HG03342 (cell line): Measurements from ENCODE around the gene EBF4.
"Not testable (repeated sequence)": the region's sequence is repeated elsewhere in the genome, so short reads cannot be mapped to it uniquely, and the experiment has no call there.

ENCODE experiments used
- ATAC-seq: cut with Tn5 transposase; IDR thresholded peaks from one replicate; pipeline ENCODE4 v1.9.1; 2021; ENCODE audit warnings: mild to moderate bottlenecking, moderate library complexity; ENCODE audit not compliant: unreplicated experiment

EBF4 gene

DNA sequence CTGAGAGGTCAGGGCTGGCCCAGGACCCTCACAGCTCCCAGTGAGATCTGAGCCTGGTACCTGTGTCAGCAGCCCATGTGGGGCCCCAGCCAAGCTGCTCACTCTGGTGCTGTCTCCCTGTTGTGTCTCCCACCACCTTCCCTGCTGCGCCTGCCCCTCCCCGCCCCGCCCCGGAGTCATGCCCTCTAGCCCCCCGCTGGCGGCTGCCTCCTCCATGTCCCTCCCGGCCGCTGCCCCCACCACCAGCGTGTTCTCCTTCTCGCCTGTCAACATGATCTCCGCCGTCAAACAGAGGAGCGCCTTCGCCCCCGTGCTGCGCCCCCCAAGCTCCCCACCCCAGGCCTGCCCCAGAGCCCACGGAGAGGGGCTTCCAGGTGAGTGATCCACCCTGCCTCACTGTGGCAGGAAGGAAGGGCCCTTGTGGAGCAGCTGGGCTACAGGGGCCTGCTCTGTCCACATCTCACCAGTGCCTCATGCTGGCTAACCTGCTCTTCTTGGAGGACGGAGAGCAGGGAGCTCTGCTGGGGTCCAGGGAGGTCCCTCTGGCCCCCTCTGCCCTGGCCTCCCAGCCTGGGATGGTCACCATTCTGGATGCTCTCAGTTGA is 63.0 kb downstream of the EBF4 start:
- ATAC-seq: no peak

DNA sequence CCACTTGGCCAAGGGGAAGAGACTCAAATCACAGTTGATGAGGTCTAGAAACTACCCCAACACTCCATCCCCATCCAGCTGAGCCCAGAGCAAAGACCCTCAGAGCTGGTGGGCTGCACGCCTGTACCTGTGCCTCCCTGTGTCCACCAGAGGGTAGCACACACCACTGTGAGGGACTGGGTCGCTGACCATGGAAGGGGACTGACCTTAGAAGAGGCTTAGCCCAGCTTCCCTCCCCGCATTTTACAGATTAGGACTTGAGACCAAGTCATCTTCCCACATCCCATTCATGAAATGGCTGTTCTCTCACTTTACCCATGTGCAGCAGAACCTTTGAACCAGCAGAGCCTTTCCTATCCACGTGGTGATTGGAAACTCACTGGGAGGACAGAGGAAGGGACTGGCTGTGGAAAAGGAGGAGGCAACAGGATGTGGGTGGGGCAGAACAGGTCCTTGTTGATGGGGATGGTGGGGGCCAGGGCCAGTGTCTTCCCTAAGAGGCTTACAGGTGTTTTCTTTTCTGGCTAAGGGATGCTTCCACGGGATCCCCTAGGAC is 63.6 kb downstream of the EBF4 start:
- ATAC-seq: no peak

DNA sequence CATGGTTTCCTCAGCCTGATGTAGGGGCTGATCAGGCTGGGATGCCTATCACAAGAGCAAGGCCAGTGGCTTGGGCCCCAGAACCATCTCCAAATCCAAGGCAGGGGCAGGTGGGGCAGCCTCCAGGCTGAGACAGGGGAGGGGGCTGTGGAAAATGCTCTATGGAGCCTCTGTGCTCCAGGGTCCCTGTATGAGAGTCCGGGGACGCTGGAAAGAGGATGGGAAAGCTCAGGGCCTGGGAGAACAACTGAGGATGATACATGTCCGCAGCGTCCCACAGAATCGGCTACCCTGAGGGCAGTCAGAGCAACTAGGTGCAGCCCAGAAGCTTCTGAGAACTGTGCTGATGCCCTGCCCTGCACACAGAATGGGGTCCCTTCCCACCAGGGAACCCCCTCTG is 64.4 kb downstream of the EBF4 start:
- no peak for ATAC-seq

DNA sequence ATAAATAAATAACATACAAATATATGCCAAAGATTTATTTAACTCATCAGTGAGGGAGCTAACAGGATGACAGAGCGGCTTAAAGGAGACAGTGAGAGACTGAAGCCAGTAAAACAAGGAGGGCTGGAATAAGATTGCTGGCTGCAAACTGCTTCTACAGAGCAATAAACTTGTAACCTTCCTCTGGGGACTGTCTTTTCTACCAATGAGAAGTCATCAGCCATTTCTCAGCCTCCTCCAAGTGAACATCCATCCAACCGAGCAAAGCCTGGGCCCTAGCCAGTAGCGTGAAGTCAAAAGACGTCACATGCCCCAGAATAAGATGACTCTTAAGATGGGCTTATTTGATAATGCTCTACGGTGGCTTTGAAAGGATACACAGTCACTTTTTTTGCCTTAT is 65.4 kb downstream of the EBF4 start:
- ATAC-seq: no peak

DNA sequence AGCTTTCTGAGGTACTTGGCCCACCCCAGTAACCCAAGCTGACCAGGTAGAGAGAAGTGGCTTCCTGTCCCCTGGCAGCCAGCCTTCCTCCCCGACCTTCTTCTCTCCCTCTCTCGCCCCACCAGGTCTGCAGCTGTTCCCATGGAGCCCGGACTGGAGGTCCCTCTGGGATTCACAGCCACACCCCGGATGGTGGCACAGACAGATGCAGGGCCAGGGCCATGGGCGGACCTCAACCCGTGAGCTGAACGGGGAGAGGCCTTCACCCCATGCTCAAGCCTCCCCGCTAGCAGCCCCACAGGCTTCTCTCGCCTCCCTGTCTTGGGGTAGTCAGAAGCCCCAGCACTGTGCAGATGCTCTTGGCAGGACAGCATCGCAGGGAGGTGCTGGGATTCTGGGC is 66.6 kb downstream of the EBF4 start:
- no peak for ATAC-seq

DNA sequence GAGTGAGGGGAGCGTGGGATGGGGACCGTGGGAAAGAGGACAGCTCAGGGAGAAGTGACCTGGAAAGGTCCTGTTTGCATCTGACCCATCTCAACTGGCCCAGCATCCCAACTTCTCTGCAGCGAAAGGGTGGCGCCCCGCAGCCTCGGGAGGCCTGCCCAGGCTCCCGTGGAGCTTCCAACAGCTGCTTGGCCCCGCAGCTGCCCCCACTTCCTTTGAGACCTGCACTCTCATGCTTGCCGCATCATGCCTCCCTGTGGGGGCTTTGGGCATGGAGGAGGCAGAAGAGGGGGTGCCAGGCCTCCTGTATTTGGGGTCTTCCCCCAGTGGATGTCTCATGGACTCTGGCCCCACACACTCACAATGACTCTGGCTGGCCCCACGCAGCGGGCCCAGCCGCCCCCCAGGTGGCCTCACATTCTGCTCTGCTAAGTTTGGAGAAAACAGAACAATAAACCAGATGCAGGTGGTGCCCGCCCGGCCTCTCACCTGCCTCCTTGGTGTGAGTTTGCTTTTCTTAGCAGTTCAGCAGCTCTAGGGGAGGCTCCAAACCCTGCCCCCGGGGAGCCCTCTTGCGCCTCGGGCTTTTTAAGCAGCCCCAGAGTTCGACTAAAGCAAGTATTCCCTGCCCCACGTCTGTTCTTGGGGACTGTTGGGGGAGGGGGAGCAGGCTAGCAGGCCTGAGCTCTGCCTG is 67.2 kb downstream of the EBF4 start:
- ATAC-seq: no peak

DNA sequence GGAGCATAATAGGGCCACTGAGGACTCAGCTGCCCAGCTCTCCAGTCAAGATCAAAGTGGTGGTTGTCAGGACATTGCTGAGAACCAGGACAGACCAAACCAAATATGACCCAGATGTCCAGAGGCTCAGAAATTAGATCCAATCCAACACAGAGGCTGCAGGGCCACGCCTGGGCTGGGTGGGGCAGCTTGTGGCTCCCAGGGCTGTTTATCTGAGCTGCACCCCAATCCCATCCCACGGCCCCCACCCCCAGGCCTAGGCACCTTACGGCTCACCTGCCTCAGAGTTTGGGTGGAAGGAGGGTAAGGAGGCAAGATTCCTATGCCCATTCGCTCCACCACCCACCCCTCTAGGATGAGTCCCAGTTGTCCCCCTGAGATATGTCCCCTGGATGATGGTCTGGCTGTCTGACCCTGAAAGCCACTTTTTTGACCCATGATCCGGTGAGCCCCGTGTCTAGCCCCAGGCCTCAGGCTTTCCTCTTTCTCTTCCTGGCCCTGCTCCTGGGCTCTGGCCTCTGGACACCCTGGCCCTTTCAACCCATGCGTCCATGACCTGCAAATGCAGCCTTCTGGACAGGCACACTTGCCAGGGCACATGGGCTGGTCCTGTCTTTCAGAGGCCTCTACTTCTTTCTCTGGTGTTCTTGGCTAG is 67.8 kb downstream of the EBF4 start:
- no peak for ATAC-seq

DNA sequence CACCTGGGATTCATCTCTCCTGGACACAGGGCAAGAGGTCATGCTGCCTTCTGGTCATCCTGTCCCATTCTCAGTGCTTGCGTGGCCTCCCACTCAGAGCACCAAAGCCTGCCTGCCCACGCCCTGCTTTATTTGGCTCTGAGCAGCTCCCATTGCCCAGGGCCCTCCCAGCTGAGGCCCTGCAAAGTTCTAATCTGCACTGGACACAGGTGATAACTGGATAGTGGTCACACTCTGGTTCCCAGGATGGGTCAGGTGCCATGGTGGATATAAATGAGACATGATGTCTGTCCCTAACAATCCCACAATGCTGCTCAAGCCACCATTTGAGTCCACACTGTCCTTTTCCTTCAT is 68.3 kb downstream of the EBF4 start:
- no peak for ATAC-seq

DNA sequence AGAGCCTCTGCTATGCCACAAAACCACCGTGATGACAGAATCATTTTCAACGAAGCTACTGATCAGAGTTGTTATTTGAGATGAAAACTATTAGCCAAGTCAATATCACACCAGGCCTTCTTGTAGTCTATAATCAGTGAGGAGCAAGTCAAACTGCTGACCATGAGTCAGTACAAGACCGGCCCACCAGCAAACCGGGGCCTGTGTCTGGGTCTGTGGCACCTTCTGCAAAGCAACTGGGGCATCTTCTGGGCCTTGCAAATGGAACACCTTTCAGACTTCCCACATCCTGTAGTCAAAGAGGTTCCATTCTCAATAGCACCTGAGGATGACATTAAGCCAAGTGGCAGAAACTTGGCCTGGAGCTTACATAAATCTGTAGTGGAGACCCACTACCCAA is 69.3 kb downstream of the EBF4 start:
- ATAC-seq: no peak

DNA sequence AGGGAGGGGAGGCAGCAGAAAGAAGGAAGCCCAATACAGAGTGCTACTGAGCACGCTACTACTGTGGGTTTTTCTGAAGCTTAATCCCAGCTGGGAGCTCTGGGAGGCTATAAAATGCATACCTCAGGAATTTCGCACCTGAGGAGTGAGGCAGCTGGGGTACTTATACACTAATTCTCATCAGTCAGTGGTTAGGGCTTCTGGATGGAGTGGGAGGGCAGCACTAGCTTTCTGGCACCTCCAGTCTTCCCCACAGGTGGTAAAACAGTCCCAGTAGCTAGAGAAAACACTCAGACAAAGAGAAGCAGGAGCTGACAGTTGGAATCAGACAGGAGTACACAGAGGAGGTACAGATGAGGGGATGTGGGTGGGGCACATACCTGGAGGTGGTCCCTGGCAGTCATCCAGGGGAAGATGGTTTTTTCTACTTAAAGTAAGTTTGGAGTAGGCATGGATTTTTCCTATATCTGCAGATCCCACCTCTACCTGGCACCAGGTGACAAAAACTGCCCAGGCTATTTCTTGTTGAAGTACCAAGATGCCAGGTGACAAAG is 70.1 kb downstream of the EBF4 start:
- ATAC-seq: no peak

DNA sequence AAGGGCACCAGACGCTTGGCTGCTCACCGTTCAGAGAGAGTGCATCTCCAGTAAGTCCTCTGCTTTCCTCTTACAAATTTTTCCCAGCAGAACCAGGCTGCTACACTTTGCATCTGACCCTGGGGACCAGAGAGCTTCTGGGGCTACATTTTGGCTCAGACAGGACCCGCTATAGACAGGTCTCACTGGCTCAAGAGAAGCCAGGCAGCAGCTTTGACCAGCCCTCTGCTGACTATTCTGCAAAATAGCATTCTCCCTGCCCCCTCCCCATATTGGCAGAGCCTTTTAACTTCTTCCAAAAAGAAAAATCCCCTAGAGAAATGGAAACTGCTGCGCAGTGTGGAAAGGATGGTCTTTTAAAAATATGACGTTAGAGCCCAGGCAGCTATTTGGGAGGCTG is 70.6 kb downstream of the EBF4 start:
- no peak for ATAC-seq

DNA sequence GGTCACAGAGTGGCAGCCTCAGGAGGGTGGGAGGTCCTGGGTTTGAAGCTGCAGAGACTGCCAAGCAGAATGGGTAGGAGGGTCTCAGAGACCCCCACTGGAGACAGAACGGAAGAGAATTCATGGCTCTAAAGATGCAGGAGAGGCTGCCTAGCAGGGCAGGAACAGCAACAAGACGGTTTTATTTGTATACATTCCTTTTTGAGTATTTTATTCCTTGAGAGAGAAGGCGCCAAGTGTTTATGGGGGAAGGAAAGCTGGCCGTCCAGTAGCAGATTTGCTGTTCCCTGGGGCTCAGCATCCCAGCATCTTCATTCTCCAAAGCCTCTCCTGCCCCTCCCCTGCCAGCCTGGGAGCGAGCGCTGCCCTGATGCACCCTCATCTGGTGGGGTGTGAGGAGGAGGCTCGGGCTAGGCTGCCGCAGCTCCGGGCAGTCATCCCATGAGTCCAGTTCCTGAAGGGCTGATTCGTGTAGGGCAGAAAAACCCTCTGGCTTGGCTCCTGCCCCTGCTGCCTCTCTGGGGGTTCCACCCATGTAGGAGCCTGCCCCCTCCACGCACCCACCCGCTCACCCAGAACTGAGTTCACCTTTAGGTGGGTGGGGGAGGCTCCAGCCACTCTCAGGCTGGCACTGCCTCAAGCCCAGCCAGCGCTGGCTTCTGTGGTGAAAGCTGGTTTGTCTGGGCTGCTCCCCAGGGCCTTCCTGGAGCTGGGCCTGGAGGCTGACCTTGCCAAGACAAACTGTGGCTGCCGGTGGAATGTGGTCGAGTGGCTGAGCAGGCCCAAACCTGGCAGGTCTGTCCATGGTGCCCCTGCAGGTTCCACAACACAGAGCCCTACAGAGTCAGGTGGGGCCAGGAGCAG is 75.4 kb downstream of the EBF4 start:
- ATAC-seq: no peak

DNA sequence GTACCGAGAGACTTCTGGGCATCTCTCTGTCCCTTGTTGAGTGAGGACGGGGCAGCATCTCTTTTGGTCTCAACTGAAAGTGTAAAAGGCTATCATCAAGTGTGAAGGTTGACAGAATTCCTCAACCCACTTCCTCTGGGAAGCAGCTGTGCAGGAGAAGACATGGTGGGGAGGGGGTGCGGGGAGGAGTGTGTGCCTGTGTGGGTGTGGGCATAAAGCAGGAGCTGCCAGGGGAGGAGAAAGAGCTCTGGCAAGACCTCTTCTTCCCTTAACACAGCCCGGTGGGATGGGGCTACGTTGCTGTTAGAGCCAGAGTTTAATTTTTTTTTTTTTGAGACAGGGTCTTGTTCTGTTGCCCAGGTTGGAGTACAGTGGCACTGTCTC is 76.0 kb downstream of the EBF4 start:
- ATAC-seq: no peak

DNA sequence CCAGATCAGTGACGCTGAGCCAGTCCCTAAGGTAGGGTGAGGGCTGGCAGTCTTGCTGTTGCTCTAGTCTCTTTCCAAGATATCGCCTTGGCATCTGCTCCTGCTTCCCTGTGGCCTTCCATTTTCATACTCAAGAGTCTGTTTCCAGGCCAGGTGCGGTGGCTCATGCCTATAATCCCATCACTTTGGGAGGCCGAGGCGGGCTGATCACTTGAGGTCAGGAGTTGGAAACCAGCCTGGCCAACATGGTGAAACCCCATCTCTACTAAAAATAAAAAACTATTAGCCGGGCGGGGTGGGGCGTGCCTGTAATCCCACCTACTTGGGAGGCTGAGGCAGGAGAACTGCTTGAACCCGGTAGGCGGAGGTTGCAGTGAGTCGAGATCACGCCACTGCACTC is 77.5 kb downstream of the EBF4 start:
- not testable (repeated sequence) for ATAC-seq

DNA sequence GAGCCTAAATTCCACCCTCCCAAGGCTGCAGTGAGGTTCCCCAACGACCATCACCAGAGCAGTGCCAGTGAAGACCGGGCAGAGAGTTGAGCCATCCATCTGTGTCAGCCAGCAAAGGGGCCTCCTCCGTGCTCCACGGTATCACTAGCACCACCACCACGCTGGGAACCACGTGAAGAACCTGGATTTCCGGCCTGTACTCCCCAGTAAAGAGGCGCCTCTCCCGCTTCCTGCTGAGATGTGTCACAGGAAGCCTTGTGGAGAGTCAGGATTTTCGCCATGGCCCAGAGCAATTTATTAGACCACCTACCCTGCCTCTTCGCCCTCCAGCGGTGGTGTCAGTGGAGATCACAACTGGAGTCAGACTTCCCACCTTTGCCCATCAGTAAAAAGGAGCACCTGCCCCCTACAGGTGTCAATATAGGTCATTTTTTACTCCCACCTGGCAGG is 79.1 kb downstream of the EBF4 start:
- no peak for ATAC-seq

DNA sequence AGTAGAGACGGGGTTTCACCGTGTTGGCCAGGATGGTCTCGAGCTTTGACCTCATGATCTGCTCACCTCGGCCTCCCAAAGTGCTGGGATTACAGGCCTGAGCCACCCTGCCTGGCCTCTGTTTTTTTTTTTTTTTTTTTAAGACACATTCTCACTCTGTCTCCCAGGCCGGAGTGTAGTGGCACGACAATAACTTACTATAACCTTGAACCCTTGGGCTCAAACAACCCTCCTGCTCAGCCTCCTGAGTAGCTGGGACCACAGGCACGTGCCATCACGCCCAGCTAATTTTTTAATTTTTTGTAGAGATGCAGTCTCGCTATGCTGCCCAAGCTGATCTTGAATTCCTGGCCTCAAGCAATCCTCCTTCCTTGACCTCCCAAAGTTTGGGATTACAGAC is 81.2 kb downstream of the EBF4 start:
- ATAC-seq: no peak

DNA sequence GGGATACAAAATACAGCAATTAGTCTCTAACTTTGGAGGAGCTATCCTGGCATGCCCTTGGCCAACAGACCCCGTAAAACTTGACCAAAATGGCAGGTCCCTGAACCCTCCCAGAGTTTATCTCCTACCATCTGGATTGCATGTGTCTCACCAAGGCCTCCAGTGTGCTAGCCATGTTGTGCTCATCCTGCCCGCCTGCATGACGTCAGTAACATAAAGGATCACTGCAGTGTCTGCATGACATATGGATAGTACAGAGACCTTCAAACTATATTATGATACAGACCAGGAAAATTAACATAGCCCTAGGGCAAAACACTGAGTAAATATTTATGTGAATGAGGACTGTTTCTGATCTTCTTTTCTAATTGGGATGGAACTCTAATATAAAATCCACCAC is 82.6 kb downstream of the EBF4 start:
- ATAC-seq: no peak

DNA sequence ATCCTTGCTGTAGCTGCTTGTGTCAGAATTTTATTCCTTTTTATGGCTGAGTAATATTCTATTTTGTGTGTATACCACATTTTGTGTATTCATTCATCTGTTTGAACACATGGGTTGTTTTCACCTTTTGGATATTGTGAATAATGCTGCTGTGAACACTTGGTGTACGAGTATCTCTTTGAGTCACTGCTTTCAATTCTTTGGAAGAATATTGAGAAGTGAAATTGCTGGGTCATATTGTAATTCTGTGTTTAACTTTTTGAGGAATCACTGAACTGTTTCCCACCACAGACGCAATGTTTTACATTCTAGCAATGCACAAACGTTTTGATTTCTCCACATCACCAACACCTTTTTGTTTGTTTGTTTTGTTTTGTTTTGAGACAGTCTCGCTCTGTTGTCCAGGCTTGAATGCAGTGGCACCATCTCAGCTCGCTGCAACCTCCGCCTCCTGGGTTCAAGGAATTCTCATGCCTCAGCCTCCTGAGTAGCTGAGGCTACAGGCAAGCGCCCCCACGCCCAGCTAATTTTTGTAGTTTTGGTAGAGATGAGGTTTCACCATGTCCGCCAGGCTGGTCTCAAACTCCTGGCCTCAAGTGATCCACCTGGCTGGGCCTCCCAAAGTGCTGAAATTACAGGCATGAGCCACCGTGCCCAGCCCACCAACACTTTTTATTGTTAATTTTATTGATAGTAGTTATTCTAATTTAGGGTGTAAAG is 86.2 kb downstream of the EBF4 start:
- no peak for ATAC-seq

DNA sequence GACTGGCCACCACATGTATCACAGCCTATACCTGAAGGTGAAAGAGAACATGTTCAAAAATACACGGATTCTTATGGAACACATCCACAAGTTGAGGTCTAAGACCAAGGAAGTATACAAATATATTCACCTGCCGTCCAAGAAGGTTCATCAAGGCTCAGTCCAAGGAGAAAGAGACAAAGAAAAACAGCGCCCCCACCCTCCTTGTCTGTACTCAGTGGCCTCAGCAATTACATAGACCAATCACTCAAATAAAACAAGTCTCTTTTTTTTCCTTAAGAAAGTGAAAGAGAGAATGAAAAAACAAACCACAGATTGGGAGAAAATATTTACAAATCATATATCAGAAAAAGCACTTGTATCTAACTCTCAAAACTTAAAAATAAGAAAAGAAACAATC is 88.4 kb downstream of the EBF4 start:
- no peak for ATAC-seq

DNA sequence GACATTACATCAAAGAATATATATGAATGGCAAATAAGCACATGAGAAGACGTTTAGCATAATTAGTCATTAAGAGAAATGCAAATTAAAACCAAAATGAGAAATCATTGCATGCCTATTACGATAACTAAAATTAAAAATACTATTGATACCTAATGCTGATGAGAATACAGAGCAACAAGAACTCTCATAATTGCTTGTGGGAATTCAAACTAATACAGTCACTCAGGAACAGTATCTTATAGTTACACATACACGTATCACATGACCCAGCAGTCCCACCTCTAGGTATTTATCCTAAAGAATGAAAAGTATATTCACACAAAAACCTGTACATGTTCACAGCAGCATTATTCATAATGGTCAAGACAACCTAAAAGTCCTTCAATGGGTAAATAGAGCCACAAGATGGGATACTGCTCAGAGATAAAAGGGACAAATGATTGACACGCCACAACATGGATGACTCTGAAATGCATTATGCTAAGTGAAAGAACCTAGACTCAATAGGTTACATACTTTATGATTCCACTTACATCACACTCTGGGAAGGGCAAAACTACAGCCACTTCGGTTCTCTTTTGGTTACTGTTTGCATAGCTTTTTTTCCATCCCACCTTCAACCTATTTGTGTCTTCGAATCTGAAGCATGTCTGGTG is 91.5 kb downstream of the EBF4 start:
- ATAC-seq: no peak
